NCI-H446 treated with DMSO at 0.1 percent for 48 hours (cell line): ENCODE results near the gene C10orf90.

ENCODE experiments used
- DNase-seq: peaks from one replicate; lab custom pipeline; 2025; lab: John Stamatoyannopoulos, UW

C10orf90 gene

DNA sequence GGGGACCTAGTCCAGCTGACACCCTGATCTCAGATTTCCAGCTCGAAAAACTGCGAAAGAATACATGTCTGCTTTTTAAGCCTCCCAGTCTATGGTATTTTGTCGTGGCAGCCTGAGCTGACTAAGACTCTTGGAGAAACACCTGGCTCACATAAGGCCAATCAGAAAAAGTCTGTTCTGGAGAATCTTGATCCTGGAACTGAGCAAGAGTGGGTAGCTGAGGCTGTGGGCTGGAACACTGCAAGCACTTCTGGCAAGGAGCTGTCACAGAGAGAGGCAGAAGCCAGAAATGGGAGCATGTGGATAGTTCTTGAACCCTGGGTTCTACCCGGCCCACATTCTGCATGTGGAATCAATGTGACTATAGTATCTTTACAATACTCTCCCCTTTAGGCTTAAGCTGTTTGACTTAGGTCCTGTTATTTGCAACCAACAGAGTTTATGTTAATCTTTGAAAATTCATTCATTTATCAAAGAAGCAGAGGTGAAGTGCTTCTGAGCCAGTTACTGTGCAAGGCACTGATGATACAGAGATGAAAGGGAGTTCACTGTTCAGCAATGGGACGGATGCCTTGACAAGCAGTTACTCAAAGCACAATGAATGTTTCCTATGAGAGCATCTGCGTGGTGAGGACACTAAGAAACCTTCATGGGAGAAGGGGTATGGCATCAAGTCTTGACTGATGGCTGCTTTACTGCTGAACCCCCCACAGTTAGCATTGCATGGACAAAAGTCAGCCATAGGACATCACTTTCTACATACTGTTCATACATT, 4.4 kb upstream of the C10orf90 start:
- DNase-seq, result no peak

DNA sequence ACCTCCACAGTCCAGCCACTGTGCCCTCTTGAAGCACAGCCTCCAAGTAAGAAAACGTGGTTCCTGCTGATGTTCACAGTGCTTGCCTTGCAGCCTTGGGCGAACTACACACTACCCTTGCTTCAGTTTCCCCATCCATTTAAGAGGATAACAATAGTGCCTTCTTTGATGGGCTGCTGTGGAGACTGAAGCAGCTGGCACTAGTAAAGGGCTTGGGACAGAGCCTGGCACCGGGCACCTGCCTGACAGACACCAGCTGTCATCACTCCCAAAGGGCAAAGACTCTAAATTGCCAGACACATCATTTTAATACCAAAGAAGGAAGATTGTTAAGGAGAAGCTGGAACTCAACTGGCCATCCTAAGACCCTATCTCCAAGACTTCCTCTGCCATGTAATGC, 3.1 kb upstream of the C10orf90 start:
- no peak for DNase-seq

DNA sequence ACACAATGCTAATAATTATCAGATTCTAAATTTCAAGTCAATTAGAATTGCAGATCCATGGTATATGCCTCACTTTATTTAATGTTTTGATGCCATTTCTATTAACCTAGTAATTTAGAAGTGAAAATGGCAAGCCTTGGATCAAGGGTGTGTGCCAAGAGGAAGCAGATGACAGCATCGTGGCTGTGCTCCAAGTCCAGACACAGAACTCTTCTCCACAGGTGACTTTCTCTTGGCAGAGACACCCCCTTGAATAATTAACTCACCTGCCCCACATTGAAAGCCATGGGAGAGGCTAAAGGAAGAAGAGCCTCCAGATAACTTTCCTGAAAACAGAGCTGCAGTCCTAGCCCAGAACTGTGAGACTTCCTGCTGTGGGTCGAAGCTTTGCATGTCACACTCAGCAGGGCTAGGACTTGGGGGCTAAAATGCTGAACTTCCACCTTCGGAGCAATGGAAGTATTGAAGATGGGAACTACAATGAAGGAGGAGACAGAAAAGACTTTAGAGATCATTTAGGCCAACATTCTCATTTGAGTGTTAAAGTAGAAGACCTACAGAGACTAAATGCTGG, 996 bp upstream of the C10orf90 start:
- no peak for DNase-seq

DNA sequence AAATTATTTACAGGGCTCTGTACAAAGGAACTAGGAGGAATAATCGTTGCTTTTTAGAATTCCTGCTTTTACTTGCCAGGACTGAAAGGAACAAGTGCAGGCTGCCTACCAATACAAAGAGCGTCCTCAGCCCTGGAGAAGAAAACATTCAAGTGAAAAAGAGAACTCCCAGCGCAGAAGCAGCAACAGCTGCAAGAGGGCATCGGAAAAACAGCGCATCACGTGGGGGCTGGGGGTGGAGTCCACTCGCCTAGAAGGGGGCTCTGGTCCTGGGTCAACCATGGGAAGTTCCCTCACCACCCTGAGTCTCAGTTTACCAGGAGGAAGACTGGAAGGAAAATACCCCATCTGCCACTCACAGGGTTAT, 385 bp upstream of the C10orf90 start:
- no peak for DNase-seq

DNA sequence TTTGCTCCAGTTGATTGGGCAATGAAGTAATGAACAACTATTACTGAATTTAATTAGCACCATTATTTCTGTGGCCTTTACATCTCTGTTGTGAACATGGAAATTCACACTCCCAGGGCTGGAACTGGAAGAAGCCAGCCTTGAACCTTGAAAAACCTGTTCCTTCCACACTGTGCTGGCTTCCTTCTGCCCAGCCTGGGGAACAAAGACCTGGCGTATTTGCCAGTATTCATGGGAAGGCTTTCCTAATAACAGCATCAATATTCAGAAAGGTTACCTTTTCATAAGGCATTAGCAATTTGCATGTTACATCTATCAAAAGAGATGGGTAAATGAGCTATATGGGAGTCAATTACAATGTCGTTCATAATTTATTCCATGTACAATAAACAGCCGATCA, 1.3 kb downstream of the C10orf90 start:
- no peak for DNase-seq

DNA sequence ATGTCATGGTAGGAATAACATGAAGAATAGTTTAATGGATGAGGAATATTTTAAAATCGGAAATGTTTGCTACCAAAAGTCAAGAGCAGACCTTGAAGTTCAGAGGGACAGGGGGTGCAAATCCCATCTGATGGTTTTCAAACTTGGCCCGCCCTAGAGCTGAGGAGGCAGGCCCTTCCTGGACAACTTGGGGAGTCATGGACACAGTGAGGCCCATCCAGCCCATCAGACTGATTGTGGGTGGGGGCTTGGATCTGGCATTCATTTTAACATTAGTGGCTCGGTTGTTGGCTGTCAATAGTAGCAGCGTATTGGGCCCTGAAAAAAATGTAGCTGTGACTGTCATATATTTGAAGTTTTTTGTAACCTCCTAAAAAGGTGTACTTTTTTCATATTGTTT, 2.0 kb downstream of the C10orf90 start:
- no peak for DNase-seq

DNA sequence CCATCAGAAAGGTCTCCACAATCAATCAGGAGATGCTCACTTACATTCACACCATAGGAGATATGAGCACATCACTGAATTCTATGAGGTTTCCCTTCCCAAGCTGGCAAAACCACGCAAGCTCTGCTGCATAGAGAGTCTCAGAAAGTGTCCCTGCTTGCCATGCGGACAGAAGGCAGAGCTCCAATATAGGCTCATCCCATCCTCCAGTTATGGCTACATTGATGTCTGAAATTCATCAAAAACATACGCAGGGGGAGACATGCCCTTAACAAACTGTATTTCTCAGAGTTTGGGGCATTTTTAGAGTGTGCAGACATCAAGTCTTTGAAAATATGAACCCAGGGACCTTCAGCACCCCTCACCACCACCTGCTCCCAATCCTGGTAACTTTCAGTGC, 2.9 kb downstream of the C10orf90 start:
- no peak for DNase-seq

DNA sequence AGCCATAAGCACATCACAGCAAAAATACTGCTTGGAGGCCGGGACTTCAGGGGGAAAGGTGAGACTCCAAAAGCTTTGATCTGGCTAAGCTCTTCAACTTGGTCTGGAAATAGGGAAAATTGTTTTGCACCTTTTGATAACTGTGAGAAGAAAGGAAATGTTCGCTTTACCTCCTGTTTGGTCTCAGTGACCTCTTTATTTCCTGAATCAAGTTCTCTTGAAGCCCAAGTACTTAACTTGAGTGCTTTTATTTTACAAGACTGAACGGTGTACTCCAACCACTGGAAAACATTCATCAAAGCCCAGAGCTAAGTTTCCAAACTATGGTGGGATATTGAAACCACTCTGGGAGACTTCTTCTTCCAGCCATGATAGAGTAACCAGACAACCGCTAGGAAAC, 5.3 kb downstream of the C10orf90 start:
- no peak for DNase-seq

DNA sequence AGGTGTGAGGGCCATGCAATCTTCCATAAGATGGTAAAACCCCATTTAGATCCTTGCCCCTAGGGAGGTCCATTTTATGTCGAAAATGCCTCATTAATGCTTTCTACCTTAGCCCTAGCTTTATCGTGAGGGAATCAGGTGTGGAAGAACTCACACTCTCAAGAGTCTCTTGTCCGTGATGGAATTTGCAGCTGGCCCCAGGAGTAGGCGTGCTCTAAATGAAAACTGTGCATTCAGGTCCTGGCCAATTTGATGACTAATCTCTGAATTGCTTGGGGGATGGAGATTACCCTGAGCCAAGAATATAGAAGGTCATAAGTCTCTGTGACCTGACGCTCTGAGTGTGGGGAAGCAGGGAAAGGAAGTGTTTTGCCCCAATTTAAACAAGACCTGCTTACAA, 6.6 kb downstream of the C10orf90 start:
- DNase-seq, result no peak

DNA sequence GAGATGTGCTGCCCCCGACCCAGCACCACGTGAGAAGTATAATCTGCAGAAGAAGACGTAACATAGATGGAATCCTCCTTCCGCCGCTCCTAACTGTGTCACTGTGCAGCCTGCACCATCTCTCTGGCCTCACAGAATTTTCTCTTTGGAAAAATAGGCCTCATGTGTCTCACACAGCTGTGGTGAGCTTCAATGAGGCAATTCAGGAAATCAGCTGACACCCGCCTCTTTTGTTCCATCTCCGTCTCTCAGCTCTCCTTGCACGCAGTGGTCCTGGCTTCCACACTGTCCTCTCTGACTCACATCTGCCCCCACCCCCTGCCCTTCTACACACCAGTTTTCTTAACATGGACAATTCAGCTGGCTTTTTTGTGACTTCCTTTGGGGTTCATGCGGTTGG, 7.2 kb downstream of the C10orf90 start:
- DNase-seq, result no peak

DNA sequence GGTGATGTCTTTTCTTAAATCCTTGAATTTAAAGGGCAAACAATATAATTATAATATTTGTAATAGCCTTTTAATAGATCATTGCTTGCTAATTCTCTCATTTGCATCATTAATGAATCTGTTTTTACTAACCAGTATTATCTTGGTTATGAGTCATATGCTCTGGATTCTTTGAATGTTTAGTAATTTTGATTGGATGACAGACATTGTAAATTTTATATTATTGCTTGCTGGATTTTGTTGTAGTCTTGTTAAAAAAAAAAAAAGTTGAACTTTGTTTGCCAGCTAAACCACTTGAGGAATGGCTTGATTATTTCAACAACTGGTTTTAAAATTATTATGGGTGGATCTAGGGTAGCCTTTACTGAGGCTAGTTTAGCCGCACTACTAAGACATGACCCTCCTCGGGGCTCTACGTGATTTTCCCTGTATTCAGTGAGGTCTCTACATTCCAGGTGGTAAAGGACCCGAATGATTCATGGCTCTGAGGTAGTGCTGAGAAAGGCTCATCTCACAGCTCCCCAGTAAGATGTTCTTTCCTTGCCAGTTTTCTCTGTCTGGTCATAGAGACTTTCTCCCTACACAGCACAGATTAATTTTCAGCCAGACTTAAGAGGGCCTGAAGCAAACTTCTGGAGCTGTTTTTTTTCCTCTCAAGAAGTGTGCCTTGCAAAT, 8.5 kb downstream of the C10orf90 start:
- no peak for DNase-seq

DNA sequence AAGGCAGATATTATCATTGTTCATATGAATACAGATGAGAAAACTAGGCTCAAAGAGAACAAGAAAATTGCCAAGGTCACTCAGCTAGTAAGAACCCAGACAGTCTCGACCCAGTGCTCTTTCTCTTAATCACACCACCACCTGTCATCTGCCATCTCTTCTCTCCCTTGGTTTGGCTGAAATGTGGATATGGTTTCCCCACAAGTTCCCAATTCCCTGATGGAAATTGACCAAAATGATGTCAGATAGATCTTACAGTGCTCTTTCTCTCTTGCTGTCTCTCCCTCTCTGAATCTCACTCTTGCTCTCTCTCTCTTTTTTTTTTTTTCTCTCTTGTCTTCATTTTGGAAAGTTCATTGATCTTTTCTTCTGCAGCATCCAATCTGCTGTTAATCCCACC, 9.1 kb downstream of the C10orf90 start:
- no peak for DNase-seq

DNA sequence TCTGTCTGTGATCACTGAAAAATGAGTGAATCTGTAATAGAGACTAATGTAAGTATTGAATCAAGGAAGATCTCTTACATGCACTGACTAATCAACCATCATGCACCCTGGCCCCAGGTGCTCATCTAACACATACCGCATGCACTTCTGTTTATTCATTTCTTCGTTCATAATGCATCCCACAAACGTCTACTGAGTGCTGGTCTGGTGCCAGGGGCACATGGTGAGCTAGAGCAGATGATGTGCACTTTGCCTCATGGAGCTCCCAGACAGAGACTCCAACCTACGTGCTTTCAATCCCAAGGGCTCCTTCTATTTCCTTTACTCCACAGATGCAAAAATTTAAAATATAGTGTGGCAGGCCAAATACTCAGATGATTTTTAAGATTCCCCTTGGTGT, 10.7 kb downstream of the C10orf90 start:
- DNase-seq, result no peak

DNA sequence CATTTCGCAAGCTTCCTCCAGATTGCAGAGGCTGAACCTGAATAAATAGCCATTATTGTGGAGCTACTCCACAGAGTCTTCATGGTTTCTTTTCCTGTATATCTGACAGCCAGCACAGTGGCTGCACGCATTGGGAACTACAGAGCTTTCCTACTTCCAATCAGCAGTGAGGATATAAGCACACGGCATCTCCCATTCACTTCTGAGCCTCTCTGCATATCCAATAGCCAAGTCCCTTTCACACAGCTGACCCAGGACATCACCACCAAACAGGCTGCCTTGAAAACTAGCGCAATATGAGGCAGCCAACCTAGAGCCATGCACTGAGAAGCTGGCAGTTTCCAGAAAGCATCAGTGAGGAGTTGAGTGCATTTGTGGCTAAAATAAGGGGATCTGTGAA, 11.6 kb downstream of the C10orf90 start:
- no peak for DNase-seq

DNA sequence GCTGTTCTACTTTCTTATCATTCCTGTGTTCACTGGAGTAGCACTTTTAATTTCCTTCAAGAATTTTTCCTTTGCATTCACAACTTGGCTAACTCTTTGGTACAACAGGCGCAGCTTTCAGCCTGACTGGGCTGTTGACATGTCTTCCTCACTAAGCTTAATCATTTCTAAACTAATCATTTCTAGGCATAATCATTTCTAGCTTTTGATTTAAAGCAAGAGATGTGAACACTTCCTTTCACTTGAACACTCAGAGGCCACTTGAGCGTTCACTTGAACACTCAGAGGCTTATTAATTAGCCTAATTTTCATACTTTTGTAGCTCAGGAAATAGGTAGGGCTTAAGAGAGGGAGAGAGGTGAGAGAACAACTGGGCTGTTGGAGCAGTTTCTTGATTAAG, 15.9 kb downstream of the C10orf90 start:
- no peak for DNase-seq

DNA sequence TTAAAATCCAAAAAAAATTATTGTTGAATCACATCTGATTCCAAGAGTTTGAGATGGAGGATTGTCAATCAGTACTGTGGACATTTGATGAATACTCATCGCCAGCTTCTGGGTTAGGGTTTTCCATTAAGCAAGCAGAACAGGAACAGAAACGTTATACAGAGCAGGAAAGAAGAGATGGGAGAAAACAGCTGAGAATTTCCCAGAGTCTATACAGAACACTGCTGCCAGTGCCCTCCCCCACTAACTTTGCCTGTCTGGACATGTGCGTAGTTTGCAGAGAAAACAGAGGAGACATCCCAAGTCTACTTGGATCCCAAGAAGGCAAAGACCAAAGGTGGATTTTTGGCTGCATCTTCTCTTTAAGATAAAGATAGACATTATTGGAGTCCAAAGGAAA, 19.0 kb downstream of the C10orf90 start:
- DNase-seq, result no peak

DNA sequence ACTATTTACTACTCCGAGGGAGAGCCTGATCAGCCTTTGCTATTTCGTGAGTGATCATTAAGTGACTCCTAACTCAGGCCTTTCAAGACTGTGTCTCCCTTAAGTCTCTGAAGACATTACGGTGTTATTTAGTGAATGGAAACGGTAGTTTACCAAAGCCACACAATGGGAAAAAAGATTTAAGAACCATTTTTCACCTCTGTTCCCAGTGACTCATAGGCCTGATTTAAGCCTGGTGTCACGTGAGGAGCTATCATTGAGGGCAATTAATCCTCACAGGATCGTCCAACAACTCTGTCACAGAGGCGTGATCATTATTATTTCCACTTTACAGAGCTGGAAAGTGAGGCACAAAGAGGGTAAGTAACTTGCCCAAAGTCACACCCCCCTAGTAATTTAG, 20.3 kb downstream of the C10orf90 start:
- no peak for DNase-seq

DNA sequence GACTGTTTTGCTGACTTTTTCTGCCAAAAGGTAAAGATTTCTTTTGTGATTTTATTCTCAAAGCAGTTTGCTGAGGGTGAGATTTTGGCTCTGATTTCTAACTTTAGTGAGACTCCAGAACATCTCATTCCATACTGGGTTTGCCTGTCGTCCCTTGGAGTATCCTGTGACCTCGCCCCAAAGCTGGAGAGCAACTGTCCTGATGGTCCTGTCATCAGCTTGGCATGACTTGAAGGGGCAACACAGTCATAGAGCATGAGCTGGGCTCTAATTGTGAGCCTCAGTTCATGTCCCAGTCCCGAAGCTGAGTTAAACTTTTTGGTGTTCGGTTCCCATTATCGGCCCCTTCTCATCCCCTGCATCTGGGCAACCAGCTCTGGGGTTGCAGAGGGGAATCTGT, 23.4 kb downstream of the C10orf90 start:
- no peak for DNase-seq

DNA sequence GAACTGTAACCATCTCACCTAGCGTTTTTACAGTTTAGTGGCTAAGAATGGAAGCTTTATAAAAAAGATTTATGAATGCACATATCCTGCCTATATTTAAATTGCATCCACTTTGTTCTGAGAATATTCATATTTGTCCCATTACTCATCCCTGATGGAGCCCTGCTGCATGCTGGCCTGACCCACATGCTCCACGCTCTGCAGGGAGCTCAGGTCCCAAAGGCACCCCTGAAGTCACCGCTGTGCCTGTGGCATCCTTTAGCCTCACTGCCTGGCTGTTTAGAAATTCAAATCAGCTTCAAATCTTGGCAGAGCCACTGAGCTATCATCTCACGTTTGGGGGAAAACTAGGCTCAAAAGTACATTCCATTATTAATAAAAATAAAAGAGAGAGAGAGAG, 24.4 kb downstream of the C10orf90 start:
- no peak for DNase-seq

DNA sequence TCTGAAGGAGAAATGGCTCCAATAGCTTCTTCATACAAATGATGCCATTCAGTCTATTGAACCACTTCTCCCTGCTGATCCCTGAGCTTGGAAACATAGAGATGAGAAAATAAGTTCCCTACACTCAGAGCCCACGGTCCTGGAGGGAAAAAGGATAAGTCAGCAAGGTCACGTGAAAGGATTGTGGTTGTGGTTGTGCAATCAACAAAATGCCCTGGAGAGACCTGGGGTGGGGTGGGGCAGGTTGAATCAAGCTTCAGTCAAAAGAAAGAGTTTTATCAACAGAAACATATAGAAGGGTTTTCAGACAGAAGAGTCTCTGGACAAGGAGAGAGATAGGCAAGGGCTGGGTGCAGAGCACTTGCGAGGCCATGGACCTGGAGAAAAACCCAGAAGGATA, 30.1 kb downstream of the C10orf90 start:
- DNase-seq, result no peak

DNA sequence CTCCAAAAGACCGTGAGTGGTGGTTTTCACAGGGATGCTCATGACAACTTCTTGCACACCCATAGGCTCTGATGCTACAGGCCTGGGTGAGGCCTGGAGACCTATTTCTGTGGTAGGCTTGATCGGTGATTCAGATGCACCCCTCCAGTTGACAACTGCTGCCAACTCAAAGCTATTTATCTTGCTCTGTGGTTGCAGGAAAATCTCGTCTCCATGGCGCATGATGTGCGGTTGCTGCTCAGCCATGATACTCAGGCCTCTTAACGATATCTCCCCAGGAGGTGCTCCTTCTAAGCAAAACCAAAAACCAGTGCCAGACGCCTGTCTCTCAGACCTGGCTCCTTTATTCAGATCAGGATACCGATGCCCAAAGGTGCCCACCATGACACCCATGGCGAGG, 31.4 kb downstream of the C10orf90 start:
- no peak for DNase-seq

DNA sequence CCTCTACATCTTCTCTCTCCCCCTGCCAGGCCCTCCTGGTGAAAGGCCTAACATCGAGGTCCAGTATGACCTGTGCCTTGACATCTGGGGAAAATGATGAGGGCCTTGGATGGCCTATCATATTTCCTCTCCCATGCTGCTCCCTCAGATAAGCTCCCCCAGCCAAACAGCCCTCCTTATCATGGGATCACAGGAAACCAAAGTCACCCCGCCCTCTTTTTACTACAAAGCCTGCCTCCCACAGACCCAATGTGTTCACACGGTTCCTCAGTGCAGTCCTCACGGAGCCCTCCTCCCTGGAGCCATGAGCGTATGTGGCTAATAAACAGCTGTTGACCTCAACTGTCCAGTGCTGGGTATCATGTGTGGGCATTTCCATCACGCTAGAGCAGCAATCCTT, 32.0 kb downstream of the C10orf90 start:
- DNase-seq, result no peak

DNA sequence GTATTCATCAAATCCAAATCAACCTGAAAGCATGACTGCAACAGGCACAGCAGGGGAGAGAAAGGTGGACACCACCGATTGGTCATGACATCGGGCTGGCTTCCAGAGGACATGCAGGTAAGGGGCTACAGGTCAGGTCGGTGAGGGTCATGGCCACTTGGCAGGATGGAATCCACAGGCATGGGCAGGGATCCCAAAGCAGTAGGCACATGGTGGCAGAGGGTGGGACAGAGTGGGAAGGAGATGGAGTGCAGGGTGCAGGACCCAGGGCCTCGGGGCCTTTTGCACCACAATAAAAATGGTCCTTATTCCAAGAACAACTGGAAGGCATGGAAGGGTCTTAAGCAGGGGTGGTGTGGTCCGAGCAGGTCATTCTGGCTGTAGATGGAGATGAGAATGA, 33.0 kb downstream of the C10orf90 start:
- no peak for DNase-seq

DNA sequence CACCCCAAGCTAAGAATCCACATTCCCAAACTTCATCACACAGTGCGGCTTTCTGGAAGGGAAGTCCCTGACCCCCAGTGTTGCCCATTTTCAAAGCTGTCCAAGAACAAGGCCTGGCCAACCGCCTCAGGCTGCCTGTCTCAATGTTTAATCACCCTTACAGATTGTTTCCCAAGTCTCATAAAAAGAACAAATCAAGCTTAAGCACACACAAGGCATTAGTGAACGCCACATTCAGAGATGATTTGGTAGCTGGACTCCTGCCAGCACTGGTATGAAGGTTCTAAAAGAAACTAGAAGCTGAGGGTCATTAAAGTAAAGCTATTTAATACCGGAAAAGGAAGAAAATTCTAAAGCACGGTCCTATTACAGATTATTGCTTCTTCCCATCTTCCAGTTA, 35.6 kb downstream of the C10orf90 start:
- DNase-seq, result no peak
